ENCODE measurements around the gene TTLL11. TPM values are rescaled to one million over a fixed set of nuclear protein-coding genes. Genes with fewer than 3 reads are reported as not detected.

TTLL11 gene
- total RNA-seq, 1 donor from 2014 or later: 43.7 TPM

GRCh38 chr9:121824651-121825030 lies 268.5 kb downstream of the TTLL11 start:
- no peak for DNase-seq

GRCh38 chr9:121823451-121824169 lies 269.5 kb downstream of the TTLL11 start:
- DNase-seq: no peak

GRCh38 chr9:121822093-121823085 lies 270.7 kb downstream of the TTLL11 start:
- no peak for DNase-seq

- no peak for DNase-seq
Measured at GRCh38 chr9:121821326-121821725, 271.8 kb downstream of the TTLL11 start.

GRCh38 chr9:121820286-121821005 lies 272.7 kb downstream of the TTLL11 start:
- DNase-seq: no peak

GRCh38 chr9:121819428-121820231 lies 273.5 kb downstream of the TTLL11 start:
- peak; percentile 37 for DNase-seq

- DNase-seq: no peak
Measured at GRCh38 chr9:121818841-121819427, 274.2 kb downstream of the TTLL11 start.

- peak; percentile 25 for DNase-seq
Measured at GRCh38 chr9:121818016-121818661, 275.0 kb downstream of the TTLL11 start.

GRCh38 chr9:121817476-121817875 lies 275.6 kb downstream of the TTLL11 start:
- DNase-seq: no peak

GRCh38 chr9:121816845-121817450 lies 276.2 kb downstream of the TTLL11 start:
- no peak for DNase-seq

- DNase-seq: no peak
Measured at GRCh38 chr9:121816449-121816817, 276.7 kb downstream of the TTLL11 start.

- DNase-seq: peak; percentile 43
Measured at GRCh38 chr9:121815546-121816448, 277.3 kb downstream of the TTLL11 start.

GRCh38 chr9:121815084-121815483 lies 278.0 kb downstream of the TTLL11 start:
- DNase-seq: no peak

GRCh38 chr9:121814594-121814993 lies 278.5 kb downstream of the TTLL11 start:
- no peak for DNase-seq

GRCh38 chr9:121813519-121814210 lies 279.4 kb downstream of the TTLL11 start:
- DNase-seq: peak; percentile 43

GRCh38 chr9:121812159-121812735 lies 280.9 kb downstream of the TTLL11 start:
- no peak for DNase-seq

GRCh38 chr9:121811751-121812150 lies 281.4 kb downstream of the TTLL11 start:
- DNase-seq: no peak

- no peak for DNase-seq
Measured at GRCh38 chr9:121811140-121811539, 282.0 kb downstream of the TTLL11 start.

Data from tongue (tissue), 2 donors.